ENCODE data around the gene BMPER.

Gene BMPER

DNA sequence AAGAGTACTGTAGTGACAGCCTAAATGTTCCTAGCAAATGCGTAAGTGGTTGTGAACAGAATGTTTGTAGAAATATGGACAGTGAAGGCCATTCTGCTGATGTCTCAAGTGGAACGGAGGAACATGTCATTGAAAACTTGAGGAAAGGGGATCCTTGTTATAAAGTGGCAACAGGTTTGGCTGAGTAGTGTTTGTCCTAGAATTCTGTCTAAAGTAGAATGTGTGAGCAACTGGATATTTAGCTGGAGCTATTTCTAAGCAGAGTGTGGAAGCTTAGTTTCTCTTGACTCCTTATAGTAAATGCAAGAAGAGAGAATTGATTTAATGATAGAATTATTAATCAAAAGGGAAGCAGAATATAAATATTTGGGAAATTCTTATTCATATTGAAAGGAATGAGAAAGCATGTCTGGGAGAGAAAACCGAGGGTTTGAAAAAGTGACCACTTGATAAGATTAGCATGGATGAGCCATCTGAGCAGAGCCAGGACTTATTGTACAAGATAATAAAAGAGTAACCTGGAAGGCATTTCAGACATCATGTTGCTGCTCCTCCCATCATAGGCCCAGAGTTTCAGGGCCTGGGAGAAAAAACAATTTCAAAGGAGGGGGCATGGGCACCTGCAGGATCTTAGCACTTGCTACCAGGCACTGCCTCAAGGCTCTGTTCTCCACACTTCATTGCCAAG, 276.1 kb downstream of the BMPER start:
- TF ChIP-seq, protein P1, sequence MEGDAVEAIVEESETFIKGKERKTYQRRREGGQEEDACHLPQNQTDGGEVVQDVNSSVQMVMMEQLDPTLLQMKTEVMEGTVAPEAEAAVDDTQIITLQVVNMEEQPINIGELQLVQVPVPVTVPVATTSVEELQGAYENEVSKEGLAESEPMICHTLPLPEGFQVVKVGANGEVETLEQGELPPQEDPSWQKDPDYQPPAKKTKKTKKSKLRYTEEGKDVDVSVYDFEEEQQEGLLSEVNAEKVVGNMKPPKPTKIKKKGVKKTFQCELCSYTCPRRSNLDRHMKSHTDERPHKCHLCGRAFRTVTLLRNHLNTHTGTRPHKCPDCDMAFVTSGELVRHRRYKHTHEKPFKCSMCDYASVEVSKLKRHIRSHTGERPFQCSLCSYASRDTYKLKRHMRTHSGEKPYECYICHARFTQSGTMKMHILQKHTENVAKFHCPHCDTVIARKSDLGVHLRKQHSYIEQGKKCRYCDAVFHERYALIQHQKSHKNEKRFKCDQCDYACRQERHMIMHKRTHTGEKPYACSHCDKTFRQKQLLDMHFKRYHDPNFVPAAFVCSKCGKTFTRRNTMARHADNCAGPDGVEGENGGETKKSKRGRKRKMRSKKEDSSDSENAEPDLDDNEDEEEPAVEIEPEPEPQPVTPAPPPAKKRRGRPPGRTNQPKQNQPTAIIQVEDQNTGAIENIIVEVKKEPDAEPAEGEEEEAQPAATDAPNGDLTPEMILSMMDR (IDR thresholded peaks at IDR 0.05; ENCODE audit: insufficient read depth, low read length, missing control alignments): no peak
- no peak overlapping the region for H3K4me3 ChIP-seq (ENCODE audit: low read depth, low read length)
- no peak for DNase-seq (ENCODE audit: low read depth, low spot score)
- ChIA-PET POLR2A (interaction anchor here (0.6 kb wide), 1 partner anchor 54 kb away, joined by 3 read pairs; no protein-coding TSS in a partner anchor), CTCF (interaction anchor here (0.7 kb wide), 1 partner anchor 15 kb away, joined by 5 read pairs; no protein-coding TSS in a partner anchor)

DNA sequence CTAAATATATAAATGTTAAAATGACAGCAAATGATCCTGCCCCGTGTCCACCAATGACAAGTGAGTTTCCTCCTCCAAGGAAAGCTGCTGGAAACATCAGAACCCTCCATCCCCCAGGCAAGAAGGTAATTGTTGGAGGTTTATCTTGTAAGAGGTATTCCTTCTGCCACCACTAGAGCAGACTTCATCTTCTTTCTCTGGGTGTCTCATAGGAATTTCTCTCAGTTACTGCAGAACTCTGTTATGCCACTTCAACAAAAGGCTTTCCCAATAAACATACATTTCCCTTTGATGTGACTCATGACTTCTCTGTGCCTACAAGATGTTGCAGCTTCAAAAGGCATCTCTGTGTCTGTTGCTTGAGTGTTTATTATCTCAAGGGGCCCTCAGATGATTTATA, 279.1 kb downstream of the BMPER start:
- DNase-seq (ENCODE audit: low read depth, low spot score): no peak
- TF ChIP-seq, protein P1 (IDR thresholded peaks at IDR 0.05; ENCODE audit: insufficient read depth, low read length, missing control alignments): peak; percentile 13
- no peak overlapping the region for H3K4me3 ChIP-seq (ENCODE audit: low read depth, low read length)
- POLR2A ChIA-PET: no interaction called here
- CTCF ChIA-PET: no interaction called here

DNA sequence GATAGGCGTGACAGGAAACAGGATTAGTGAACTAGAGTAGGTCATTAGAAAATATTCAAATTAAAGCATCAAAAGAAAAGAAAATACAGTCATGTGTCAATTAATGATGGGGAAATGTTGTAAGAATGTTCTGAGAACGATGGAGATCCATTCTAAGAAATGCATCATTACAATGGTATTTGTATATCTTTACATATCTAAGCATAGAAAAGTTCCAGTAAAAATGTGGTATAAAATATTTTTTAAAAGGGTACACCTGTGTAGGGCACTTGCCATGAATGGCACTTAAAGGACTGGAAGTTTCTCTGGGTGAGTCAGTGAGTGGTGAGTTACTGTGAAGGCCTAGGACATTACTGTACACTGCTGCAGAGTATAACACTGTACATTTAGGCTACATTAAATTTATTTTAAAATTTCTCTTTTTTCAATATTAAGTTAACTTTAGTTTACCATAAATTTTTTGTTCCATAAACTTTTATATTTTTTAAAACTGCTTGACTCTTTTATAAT, 282.5 kb downstream of the BMPER start:
- ChIA-PET POLR2A (no interaction called here), CTCF (no interaction called here)
- DNase-seq (ENCODE audit: low read depth, low spot score): no peak
- TF ChIP-seq, protein P1 (IDR thresholded peaks at IDR 0.05; ENCODE audit: insufficient read depth, low read length, missing control alignments): no peak
- no peak overlapping the region for H3K4me3 ChIP-seq (ENCODE audit: low read depth, low read length)

DNA sequence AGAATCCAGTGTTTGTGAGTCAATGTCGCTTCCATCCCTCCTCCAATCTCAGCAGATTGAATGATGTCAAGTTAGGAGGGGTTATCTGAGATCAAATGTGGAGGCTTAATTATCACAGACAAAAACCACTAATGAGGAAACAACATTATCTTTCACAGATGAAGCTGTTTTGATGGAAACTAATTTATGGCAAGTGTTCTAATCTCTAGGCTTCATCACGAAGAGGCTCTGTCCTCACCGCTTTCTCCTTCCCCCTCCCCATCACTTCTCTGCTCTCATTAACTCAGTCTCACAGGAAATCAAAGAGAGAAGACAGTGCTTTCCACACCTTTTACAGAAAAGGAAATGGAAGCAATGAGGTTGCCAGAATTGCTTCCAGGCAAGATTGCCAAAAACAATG, 283.7 kb downstream of the BMPER start:
- no peak overlapping the region for H3K4me3 ChIP-seq (ENCODE audit: low read depth, low read length)
- DNase-seq (ENCODE audit: low read depth, low spot score): no peak
- POLR2A ChIA-PET: no interaction called here
- CTCF ChIA-PET: no interaction called here
- TF ChIP-seq, protein P1 (IDR thresholded peaks at IDR 0.05; ENCODE audit: insufficient read depth, low read length, missing control alignments): no peak

DNA sequence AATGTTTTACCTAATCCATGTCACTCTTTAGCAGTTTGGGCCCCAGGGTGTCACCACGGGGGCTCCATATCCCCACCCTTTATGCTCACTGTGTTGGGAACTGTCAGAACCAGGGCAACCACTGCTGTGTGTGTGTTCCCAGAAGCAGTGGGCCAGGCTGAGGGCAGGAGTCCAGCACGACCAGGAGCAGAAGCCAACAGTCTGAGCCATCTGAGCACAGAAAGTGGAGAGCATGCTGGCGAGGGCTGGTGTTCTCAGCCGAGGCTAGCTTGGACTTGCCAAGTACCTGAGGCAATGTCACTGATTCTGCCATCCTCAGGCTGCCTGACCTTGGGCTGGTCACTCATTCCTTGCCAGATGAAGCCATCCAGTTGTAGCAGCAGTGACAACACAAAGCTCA, 285.0 kb downstream of the BMPER start:
- POLR2A ChIA-PET: no interaction called here
- CTCF ChIA-PET: no interaction called here
- TF ChIP-seq, protein P1 (IDR thresholded peaks at IDR 0.05; ENCODE audit: insufficient read depth, low read length, missing control alignments): no peak
- DNase-seq (ENCODE audit: low read depth, low spot score): no peak
- H3K4me3 ChIP-seq (ENCODE audit: low read depth, low read length): no peak overlapping the region

DNA sequence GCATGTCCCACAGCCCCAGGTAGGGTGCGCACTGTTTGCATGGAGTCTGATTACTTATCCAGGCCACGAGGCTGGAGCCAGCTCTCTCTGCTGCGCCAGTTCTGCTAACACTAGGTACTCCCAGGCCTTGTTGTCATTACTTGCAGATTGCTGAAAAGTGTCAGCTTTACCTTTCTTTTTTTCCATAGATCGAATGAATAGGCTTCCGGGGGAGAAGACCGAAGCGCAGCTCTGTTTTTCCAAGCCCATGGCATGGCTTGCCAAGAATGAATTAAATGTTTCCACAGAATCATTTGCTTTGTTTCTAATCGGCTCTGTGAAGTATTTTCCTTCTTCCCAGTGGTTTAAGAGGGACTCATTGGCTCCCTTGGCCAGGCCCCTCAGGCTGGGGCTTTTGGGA, 285.8 kb downstream of the BMPER start:
- H3K4me3 ChIP-seq (ENCODE audit: low read depth, low read length): no peak overlapping the region
- ChIA-PET CTCF (no interaction called here), POLR2A (no interaction called here)
- TF ChIP-seq, protein P1 (IDR thresholded peaks at IDR 0.05; ENCODE audit: insufficient read depth, low read length, missing control alignments): no peak
- no peak for DNase-seq (ENCODE audit: low read depth, low spot score)

Measured in AG04449 (cell line).